HPDE6-E6E7 (cell line): ENCODE data around the gene RAB40C.

Experiments
- DNase-seq: peaks from one replicate; pipeline ENCODE4 v3.0.0; 2011; ENCODE audit warnings: missing footprints; ENCODE audit errors: extremely low spot score

The RAB40C gene

GRCh38 chr16:667113-667779 lies 77.4 kb downstream of the RAB40C start:
- DNase-seq = no peak

- peak; percentile 76 for DNase-seq
These were observed 78.1 kb downstream of the RAB40C start, which contains the start of gene RHOT2 for GRCh38 chr16:667780-668518. Gene RHOT2, plus strand, starts transcription at chr16:668132. Its CDS starts 68 bp downstream, at chr16:668200.

GRCh38 chr16:668519-669171 lies 78.8 kb downstream of the RAB40C start:
- no peak for DNase-seq

GRCh38 chr16:669666-670065 lies 79.8 kb downstream of the RAB40C start:
- no peak for DNase-seq

GRCh38 chr16:670485-671352 lies 80.9 kb downstream of the RAB40C start:
- DNase-seq = no peak

- no peak for DNase-seq
These were observed 81.7 kb downstream of the RAB40C start for GRCh38 chr16:671353-672131.

GRCh38 chr16:672371-672770 lies 82.5 kb downstream of the RAB40C start:
- no peak for DNase-seq

GRCh38 chr16:672851-673250 lies 83.0 kb downstream of the RAB40C start:
- no peak for DNase-seq

GRCh38 chr16:673399-673991 lies 83.6 kb downstream of the RAB40C start:
- no peak for DNase-seq

GRCh38 chr16:674214-674881 lies 84.5 kb downstream of the RAB40C start:
- no peak for DNase-seq

GRCh38 chr16:674968-675883 lies 85.4 kb downstream of the RAB40C start, which contains the start of gene RHBDL1:
Gene RHBDL1, plus strand, starts transcription at chr16:675671. Its CDS starts 120 bp downstream, at chr16:675791.
- no peak for DNase-seq

- no peak for DNase-seq
These were observed 86.2 kb downstream of the RAB40C start for GRCh38 chr16:675884-676564.

GRCh38 chr16:676565-676902 lies 86.7 kb downstream of the RAB40C start:
- DNase-seq = no peak

- DNase-seq = peak; percentile 91
These were observed 87.0 kb downstream of the RAB40C start for GRCh38 chr16:676913-677312.

GRCh38 chr16:677316-678190 lies 87.7 kb downstream of the RAB40C start:
- no peak for DNase-seq

- DNase-seq = no peak
These were observed 88.5 kb downstream of the RAB40C start for GRCh38 chr16:678209-678857.
